ENCODE data around the gene ABCG4.
"Not testable (repeated sequence)": the region's sequence is repeated elsewhere in the genome, so short reads cannot be mapped to it uniquely, and the experiment has no call there.

ABCG4 gene

GRCh38 chr11:119187123-119187892 lies 38.5 kb downstream of the ABCG4 start:
- DNase-seq: no peak

GRCh38 chr11:119188067-119188466 lies 39.2 kb downstream of the ABCG4 start:
- no peak for DNase-seq

GRCh38 chr11:119188887-119189286 lies 40.0 kb downstream of the ABCG4 start:
- no peak for DNase-seq

GRCh38 chr11:119189393-119189792 lies 40.5 kb downstream of the ABCG4 start:
- DNase-seq: no peak

- DNase-seq: no peak
Observed at GRCh38 chr11:119190531-119190930, 41.7 kb downstream of the ABCG4 start.

- DNase-seq: not testable (repeated sequence)
Observed at GRCh38 chr11:119191265-119191664, 42.4 kb downstream of the ABCG4 start.

GRCh38 chr11:119192111-119192510 lies 43.3 kb downstream of the ABCG4 start:
- DNase-seq: no peak

GRCh38 chr11:119193001-119193400 lies 44.1 kb downstream of the ABCG4 start:
- DNase-seq: no peak

- DNase-seq: no peak
Observed at GRCh38 chr11:119193626-119194025, 44.8 kb downstream of the ABCG4 start.

- no peak for DNase-seq
Observed at GRCh38 chr11:119194811-119195440, 46.1 kb downstream of the ABCG4 start.

- no peak for DNase-seq
Observed at GRCh38 chr11:119195680-119196079, 46.8 kb downstream of the ABCG4 start.

- no peak for DNase-seq
Observed at GRCh38 chr11:119196833-119197483, 48.1 kb downstream of the ABCG4 start.

GRCh38 chr11:119198925-119199324 lies 50.1 kb downstream of the ABCG4 start:
- DNase-seq: no peak

- not testable (repeated sequence) for DNase-seq
Observed at GRCh38 chr11:119201236-119201635, 52.4 kb downstream of the ABCG4 start.

- DNase-seq: no peak
Observed at GRCh38 chr11:119202554-119202953, 53.7 kb downstream of the ABCG4 start.

GRCh38 chr11:119204066-119204465 lies 55.2 kb downstream of the ABCG4 start:
- DNase-seq: no peak

- DNase-seq: no peak
Observed at GRCh38 chr11:119205080-119205479, 56.2 kb downstream of the ABCG4 start.

- DNase-seq: no peak
Observed at GRCh38 chr11:119205574-119206510, 57.0 kb downstream of the ABCG4 start, which contains the start of gene CBL. CBL (plus strand) TSS chr11:119206339; CDS start chr11:119206418, 79 bp downstream.

- DNase-seq: no peak
Observed at GRCh38 chr11:119206511-119207414, 57.9 kb downstream of the ABCG4 start.

- DNase-seq: no peak
Observed at GRCh38 chr11:119207415-119207960, 58.6 kb downstream of the ABCG4 start.

GRCh38 chr11:119209186-119209585 lies 60.3 kb downstream of the ABCG4 start:
- no peak for DNase-seq
